ENCODE measurements around the gene TMEM50B.

Gene TMEM50B

DNA sequence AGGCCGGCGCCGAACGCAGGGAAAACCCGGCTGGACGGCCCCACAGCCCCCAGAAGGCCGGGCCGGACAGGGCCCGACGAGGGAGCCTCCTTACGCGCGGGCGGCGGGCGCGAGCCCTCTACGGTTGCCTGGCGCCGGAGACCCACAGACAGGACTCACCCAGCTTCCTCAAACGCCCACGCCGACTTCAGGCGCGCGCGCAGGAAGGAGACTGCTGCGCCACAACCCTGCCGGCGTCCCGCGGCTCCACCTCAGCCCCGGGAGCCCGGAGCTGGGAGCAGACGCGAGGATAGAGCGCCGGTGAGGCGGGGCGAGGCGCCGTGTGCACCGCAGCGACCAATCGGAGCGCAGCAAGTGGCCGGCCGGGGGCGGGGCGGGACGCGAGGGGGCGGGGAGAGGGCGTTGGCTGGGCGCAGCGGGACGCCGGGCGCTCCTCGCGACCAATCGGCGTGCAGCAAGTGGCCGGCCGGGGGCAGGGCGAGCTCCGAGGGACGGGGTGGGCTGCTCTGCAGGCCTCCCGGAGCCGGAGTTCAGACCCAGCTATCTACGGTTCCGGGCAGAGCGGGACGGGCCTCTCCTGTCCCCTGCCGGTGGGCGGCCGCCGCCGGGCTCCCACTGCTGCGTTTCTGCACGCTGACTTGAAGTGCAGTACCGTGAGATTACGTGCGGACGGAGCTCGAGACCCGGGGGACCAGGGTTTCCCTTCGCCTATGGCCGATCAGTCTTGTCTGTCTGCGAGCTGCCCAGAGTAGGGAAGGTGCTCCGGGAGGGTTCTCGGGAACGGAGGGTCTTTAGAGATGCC is at the start of gene TMEM50B:
Gene TMEM50B, minus strand, starts transcription at position 296 of the 802 bp plus-strand sequence. CDS start 11,089 bp downstream, outside the sequence.
- peak; percentile 94 for ATAC-seq
- TF ChIP-seq CREB5 (CRISPR knock-in tag; IDR thresholded peaks at IDR 0.05; ENCODE audit: low read depth): no peak
- TF ChIP-seq, protein P1, sequence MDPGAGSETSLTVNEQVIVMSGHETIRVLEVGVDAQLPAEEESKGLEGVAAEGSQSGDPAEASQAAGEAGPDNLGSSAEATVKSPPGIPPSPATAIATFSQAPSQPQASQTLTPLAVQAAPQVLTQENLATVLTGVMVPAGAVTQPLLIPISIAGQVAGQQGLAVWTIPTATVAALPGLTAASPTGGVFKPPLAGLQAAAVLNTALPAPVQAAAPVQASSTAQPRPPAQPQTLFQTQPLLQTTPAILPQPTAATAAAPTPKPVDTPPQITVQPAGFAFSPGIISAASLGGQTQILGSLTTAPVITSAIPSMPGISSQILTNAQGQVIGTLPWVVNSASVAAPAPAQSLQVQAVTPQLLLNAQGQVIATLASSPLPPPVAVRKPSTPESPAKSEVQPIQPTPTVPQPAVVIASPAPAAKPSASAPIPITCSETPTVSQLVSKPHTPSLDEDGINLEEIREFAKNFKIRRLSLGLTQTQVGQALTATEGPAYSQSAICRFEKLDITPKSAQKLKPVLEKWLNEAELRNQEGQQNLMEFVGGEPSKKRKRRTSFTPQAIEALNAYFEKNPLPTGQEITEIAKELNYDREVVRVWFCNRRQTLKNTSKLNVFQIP (CRISPR knock-in tag; IDR thresholded peaks at IDR 0.05; ENCODE audit: borderline replicate concordance, low read depth): no peak
- TF ChIP-seq ZNF565 (CRISPR knock-in tag; conservative IDR thresholded peaks at IDR 0.05; ENCODE audit: low read depth): 0 out of 2 replicates have a peak, but pooled peaks have one; percentile 8
- no peak for TF ChIP-seq SNAI2 (CRISPR knock-in tag; IDR thresholded peaks at IDR 0.05)
- TF ChIP-seq, protein P2, sequence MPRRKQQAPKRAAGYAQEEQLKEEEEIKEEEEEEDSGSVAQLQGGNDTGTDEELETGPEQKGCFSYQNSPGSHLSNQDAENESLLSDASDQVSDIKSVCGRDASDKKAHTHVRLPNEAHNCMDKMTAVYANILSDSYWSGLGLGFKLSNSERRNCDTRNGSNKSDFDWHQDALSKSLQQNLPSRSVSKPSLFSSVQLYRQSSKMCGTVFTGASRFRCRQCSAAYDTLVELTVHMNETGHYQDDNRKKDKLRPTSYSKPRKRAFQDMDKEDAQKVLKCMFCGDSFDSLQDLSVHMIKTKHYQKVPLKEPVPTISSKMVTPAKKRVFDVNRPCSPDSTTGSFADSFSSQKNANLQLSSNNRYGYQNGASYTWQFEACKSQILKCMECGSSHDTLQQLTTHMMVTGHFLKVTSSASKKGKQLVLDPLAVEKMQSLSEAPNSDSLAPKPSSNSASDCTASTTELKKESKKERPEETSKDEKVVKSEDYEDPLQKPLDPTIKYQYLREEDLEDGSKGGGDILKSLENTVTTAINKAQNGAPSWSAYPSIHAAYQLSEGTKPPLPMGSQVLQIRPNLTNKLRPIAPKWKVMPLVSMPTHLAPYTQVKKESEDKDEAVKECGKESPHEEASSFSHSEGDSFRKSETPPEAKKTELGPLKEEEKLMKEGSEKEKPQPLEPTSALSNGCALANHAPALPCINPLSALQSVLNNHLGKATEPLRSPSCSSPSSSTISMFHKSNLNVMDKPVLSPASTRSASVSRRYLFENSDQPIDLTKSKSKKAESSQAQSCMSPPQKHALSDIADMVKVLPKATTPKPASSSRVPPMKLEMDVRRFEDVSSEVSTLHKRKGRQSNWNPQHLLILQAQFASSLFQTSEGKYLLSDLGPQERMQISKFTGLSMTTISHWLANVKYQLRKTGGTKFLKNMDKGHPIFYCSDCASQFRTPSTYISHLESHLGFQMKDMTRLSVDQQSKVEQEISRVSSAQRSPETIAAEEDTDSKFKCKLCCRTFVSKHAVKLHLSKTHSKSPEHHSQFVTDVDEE (CRISPR knock-in tag; IDR thresholded peaks at IDR 0.05): peak; percentile 18; the same call in 1 of the 2 replicates

DNA sequence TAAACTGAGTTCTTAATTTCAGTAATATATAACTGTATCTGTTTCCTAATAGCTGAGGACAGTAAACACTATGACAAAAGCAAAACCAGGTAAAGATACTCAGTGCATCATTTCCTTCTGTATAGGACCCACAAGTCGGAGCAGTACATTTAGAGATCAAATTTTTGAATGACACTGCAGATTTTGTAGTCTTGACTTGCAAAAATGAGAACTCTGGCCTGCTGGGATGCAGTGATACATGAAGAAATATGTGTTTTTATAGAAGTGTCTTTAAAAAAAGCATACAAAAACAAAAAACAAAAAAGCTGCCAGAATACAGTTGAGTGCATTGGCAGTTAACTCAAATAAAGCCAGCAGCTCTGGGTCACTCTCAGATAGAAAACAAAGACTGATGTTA is 43.2 kb upstream of the TMEM50B start:
- no peak for TF ChIP-seq TCF4 (CRISPR knock-in tag; IDR thresholded peaks at IDR 0.05; ENCODE audit: borderline replicate concordance)
- no peak for TF ChIP-seq RARB (CRISPR knock-in tag; IDR thresholded peaks at IDR 0.05)
- no peak for TF ChIP-seq ZFP30 (CRISPR knock-in tag; IDR thresholded peaks at IDR 0.05)
- no peak for TF ChIP-seq CSDC2 (CRISPR knock-in tag; IDR thresholded peaks at IDR 0.05)
- no peak for TF ChIP-seq BACH2 (CRISPR knock-in tag; IDR thresholded peaks at IDR 0.05; ENCODE audit: borderline replicate concordance)
- no peak for TF ChIP-seq ZNF565 (CRISPR knock-in tag; conservative IDR thresholded peaks at IDR 0.05; ENCODE audit: low read depth)
- no peak for TF ChIP-seq GLIS3 (CRISPR knock-in tag; IDR thresholded peaks at IDR 0.05)
- ATAC-seq: no peak

DNA sequence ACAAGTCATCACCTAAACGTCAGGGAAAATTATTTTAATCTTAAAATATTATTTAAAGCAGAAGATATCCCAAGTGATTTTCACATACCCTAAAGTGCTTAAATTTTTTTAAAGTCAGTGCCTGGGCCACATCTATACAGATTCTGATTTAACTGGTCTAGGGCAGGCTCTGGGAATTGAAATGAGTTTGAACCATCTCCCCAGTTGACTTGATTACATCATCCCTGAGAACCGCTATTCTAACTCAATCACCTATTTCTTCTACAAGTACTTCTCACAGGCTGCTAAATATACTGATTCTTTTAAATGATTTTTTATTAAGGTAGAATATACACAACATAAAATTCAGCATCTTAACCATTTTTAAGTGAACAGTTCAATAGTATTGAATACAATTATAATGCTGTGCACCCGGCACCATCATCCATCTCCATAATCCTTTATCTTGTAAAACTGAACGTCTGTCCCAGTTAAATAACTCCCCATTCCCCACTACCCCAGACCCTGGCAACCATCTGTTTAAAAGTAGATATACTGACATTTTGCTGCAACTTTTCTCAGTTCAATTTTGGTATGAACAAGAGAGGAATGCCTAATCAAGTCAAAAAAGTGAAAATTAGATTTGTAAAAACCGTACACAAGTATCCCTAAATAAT is 42.7 kb upstream of the TMEM50B start:
- no peak for TF ChIP-seq OSR1 (CRISPR knock-in tag; IDR thresholded peaks at IDR 0.05)
- no peak for TF ChIP-seq SNAI2 (CRISPR knock-in tag; IDR thresholded peaks at IDR 0.05)
- no peak for TF ChIP-seq ZNF565 (CRISPR knock-in tag; conservative IDR thresholded peaks at IDR 0.05; ENCODE audit: low read depth)
- TF ChIP-seq, protein P2 (CRISPR knock-in tag; IDR thresholded peaks at IDR 0.05): no peak
- TF ChIP-seq CREB5 (CRISPR knock-in tag; IDR thresholded peaks at IDR 0.05; ENCODE audit: low read depth): no peak
- no peak for ATAC-seq

- ATAC-seq: no peak
- TF ChIP-seq ESRRG (CRISPR knock-in tag; IDR thresholded peaks at IDR 0.05): no peak
- TF ChIP-seq, protein P2 (CRISPR knock-in tag; IDR thresholded peaks at IDR 0.05): no peak
- no peak for TF ChIP-seq ZFP30 (CRISPR knock-in tag; IDR thresholded peaks at IDR 0.05)
- TF ChIP-seq CSDC2 (CRISPR knock-in tag; IDR thresholded peaks at IDR 0.05): no peak
- TF ChIP-seq BACH2 (CRISPR knock-in tag; IDR thresholded peaks at IDR 0.05; ENCODE audit: borderline replicate concordance): no peak
- no peak for TF ChIP-seq ZNF8 (CRISPR knock-in tag; IDR thresholded peaks at IDR 0.05)
- TF ChIP-seq ISL1 (CRISPR knock-in tag; IDR thresholded peaks at IDR 0.05): no peak
- TF ChIP-seq RARB (CRISPR knock-in tag; IDR thresholded peaks at IDR 0.05): no peak
- no peak for TF ChIP-seq SNAI2 (CRISPR knock-in tag; IDR thresholded peaks at IDR 0.05)
- TF ChIP-seq PPARA (CRISPR knock-in tag; IDR thresholded peaks at IDR 0.05; ENCODE audit: borderline replicate concordance): no peak
- no peak for TF ChIP-seq ZNF565 (CRISPR knock-in tag; conservative IDR thresholded peaks at IDR 0.05; ENCODE audit: low read depth)
- no peak for TF ChIP-seq OSR1 (CRISPR knock-in tag; IDR thresholded peaks at IDR 0.05)
- TF ChIP-seq, protein P3, sequence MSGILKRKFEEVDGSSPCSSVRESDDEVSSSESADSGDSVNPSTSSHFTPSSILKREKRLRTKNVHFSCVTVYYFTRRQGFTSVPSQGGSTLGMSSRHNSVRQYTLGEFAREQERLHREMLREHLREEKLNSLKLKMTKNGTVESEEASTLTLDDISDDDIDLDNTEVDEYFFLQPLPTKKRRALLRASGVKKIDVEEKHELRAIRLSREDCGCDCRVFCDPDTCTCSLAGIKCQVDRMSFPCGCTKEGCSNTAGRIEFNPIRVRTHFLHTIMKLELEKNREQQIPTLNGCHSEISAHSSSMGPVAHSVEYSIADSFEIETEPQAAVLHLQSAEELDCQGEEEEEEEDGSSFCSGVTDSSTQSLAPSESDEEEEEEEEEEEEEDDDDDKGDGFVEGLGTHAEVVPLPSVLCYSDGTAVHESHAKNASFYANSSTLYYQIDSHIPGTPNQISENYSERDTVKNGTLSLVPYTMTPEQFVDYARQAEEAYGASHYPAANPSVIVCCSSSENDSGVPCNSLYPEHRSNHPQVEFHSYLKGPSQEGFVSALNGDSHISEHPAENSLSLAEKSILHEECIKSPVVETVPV (CRISPR knock-in tag; IDR thresholded peaks at IDR 0.05): no peak
These were observed 39.1 kb upstream of the TMEM50B start for GRCh38 chr21:33518899-33519298.
